HepG2 (cell line): ENCODE measurements around the gene TMEM95. TPM values are rescaled to one million over a fixed set of nuclear protein-coding genes. Genes with fewer than 3 reads are reported as not detected.

ENCODE experiments used
- AGO2 ChIP-seq: fragments of 200-400 bp; formaldehyde crosslinking; optimal IDR thresholded peaks from 2 replicates; pipeline ENCODE3; 2017; ENCODE audit warnings: mild to moderate bottlenecking, low read depth, low read length, moderate library complexity
- ATF1 ChIP-seq: IDR thresholded peaks from 2 replicates; pipeline ENCODE4 v1.6.1; 2016; ENCODE audit warnings: mild to moderate bottlenecking, control low read depth
- CC2D1A ChIP-seq: sonication (generic); formaldehyde crosslinking; IDR thresholded peaks from 2 replicates; pipeline ENCODE4 v1.8.1; 2023; ENCODE audit warnings: mild to moderate bottlenecking, missing genetic modification reagents
- CHD2 ChIP-seq: IDR thresholded peaks from 2 replicates; pipeline ENCODE4 v1.6.1; 2011; ENCODE audit warnings: low read depth, low read length, improper control_type of control experiment
- DPF2 ChIP-seq: sonication (generic); formaldehyde crosslinking; IDR thresholded peaks from 2 replicates; pipeline ENCODE4 v1.4.0; 2020; ENCODE audit warnings: mild to moderate bottlenecking, low read depth, missing genetic modification reagents, borderline replicate concordance
- HCFC1 ChIP-seq: fragments of 150-350 bp; IDR thresholded peaks from 2 replicates; pipeline ENCODE4 v1.6.1; 2014; ENCODE audit warnings: low read depth, low read length
- IRX3 ChIP-seq: sonication (generic); formaldehyde crosslinking; IDR thresholded peaks from 2 replicates; pipeline ENCODE4 v1.8.1; 2023; ENCODE audit warnings: mild to moderate bottlenecking, low read depth, missing genetic modification reagents, borderline replicate concordance
- KAT7 ChIP-seq: IDR thresholded peaks from 2 replicates; pipeline ENCODE4 v1.6.1; 2018; ENCODE audit warnings: borderline replicate concordance, missing compliant biosample characterization
- KAT8 ChIP-seq: IDR thresholded peaks from 2 replicates; pipeline ENCODE4 v1.6.1; 2016; ENCODE audit warnings: missing genetic modification reagents, missing compliant biosample characterization
- NFE2L2 ChIP-seq: fragments of 150-350 bp; IDR thresholded peaks from 2 replicates; pipeline ENCODE4 v1.6.1; 2014; ENCODE audit warnings: low read length
- NFKB2 ChIP-seq: sonication (generic); formaldehyde crosslinking; IDR thresholded peaks from 2 replicates; pipeline ENCODE4 v1.4.0; 2020; ENCODE audit warnings: missing genetic modification reagents, borderline replicate concordance
- PAWR ChIP-seq: sonication (generic); formaldehyde crosslinking; IDR thresholded peaks from 2 replicates; pipeline ENCODE4 v1.4.0; 2020; ENCODE audit warnings: missing genetic modification reagents, mild to moderate bottlenecking, borderline replicate concordance
- SYNCRIP ChIP-seq: fragments of 200-400 bp; formaldehyde crosslinking; IDR thresholded peaks from 2 replicates; pipeline ENCODE4 v1.6.1; 2018; ENCODE audit warnings: mild to moderate bottlenecking, low read depth, low read length; ENCODE audit not compliant: insufficient read depth
- TAF15 ChIP-seq: fragments of 200-400 bp; formaldehyde crosslinking; IDR thresholded peaks from one replicate; pipeline ENCODE4 v1.6.1; 2018; ENCODE audit warnings: mild to moderate bottlenecking, low read depth, low read length; ENCODE audit not compliant: poor library complexity, severe bottlenecking
- TCF7 ChIP-seq: sonication (generic); IDR thresholded peaks from 2 replicates; pipeline ENCODE4 v1.6.1; 2016; ENCODE audit warnings: antibody characterized with exemption, low read depth
- TRAFD1 ChIP-seq: sonication (generic); formaldehyde crosslinking; IDR thresholded peaks from 2 replicates; pipeline ENCODE4 v1.5.1; 2020; ENCODE audit warnings: missing genetic modification reagents, mild to moderate bottlenecking, borderline replicate concordance
- ZBTB3 ChIP-seq: sonication (generic); formaldehyde crosslinking; IDR thresholded peaks from 2 replicates; pipeline ENCODE4 v1.4.0; 2020; ENCODE audit warnings: low read depth, mild to moderate bottlenecking, moderate library complexity, missing genetic modification reagents, borderline replicate concordance
- ZNF205 ChIP-seq: IDR thresholded peaks from 2 replicates; pipeline ENCODE4 v1.6.1; 2018; ENCODE audit warnings: missing biosample characterization, missing genetic modification reagents
- ZNF264 ChIP-seq: sonication (generic); formaldehyde crosslinking; IDR thresholded peaks from 2 replicates; pipeline ENCODE4 v1.4.0; 2020; ENCODE audit warnings: missing genetic modification reagents
- ZNF501 ChIP-seq: sonication (generic); formaldehyde crosslinking; IDR thresholded peaks from 2 replicates; pipeline ENCODE4 v1.5.1; 2020; ENCODE audit warnings: mild to moderate bottlenecking, moderate library complexity, missing genetic modification reagents
- ZNF609 ChIP-seq: sonication (generic); formaldehyde crosslinking; IDR thresholded peaks from 2 replicates; pipeline ENCODE4 v1.4.0; 2020; ENCODE audit warnings: mild to moderate bottlenecking, missing genetic modification reagents, borderline replicate concordance
- ZNF615 ChIP-seq: sonication (generic); formaldehyde crosslinking; IDR thresholded peaks from 2 replicates; pipeline ENCODE4 v1.5.0; 2020; ENCODE audit warnings: mild to moderate bottlenecking, missing genetic modification reagents, borderline replicate concordance
- ZNF691 ChIP-seq: sonication (generic); formaldehyde crosslinking; IDR thresholded peaks from 2 replicates; pipeline ENCODE4 v1.4.0; 2020; ENCODE audit warnings: missing genetic modification reagents, low read depth, mild to moderate bottlenecking, borderline replicate concordance
- polyA plus RNA-seq, 8 experiments: library from polyadenylated mRNA; depleted of rRNA in 3 of 8; stranded (reverse) in 7 of 8; unstranded in 1 of 8; fragments of >200 nt; fragmentation: Illumina TruSeq in 4 of 8; extraction: Trizol in 4 of 8; gene quantifications; 2 replicates each; pipeline versions ENCODE4 v1.2.1 to v1.2.3, GENCODE V29; 2011 to 2016; ENCODE audit warnings: low read depth in 4 of 8, missing spikeins in 1 of 8, mixed read lengths in 1 of 8; ENCODE audit not compliant: insufficient read depth in 1 of 8
- total RNA-seq, 5 experiments: library from RNA; depleted of rRNA; stranded (reverse); fragments of >200 nt; fragmentation: Illumina TruSeq; extraction: Trizol; gene quantifications; 2 replicates each; pipeline ENCODE4 v1.2.3, GENCODE V29; 2016; ENCODE audit warnings: low read depth in 1 of 5

The TMEM95 gene
- total and polyA plus RNA-seq, 2 of the 13 experiments (the other 11 are each of a cell fraction or from before 2014, with no cell fraction given), result not detected

GRCh38 chr17:7314719-7315569, 40.0 kb upstream of the TMEM95 start, which contains the start of gene GPS2 (continued):
- TF ChIP-seq ZNF609 (CRISPR knock-in tag) (no peak), ZNF501 (peak; percentile 64; the same call in 1 of the 2 replicates), ZNF264 (CRISPR knock-in tag) (0 out of 2 replicates have a peak, but pooled peaks have one; percentile 58), PAWR (no peak), HCFC1 (peak; percentile 69), ZNF691 (CRISPR knock-in tag) (no peak), ZBTB3 (CRISPR knock-in tag) (no peak), SYNCRIP (no peak), IRX3 (CRISPR knock-in tag) (peak; percentile 85; the same call in 1 of the 2 replicates), NFKB2 (peak; percentile 75; the same call in 1 of the 2 replicates), CC2D1A (no peak), ZNF205 (CRISPR knock-in tag) (peak; percentile 84), CHD2 (peak; percentile 30; the same call in 1 of the 2 replicates), TRAFD1 (CRISPR knock-in tag) (no peak), TCF7 (no peak; the same call in 1 of the 2 replicates), DPF2 (CRISPR knock-in tag) (no peak), NFE2L2 (no peak), AGO2 (peak; percentile 84), ATF1 (CRISPR knock-in tag) (peak; percentile 89), KAT7 (CRISPR knock-in tag) (peak; percentile 95; the same call in 1 of the 2 replicates), ZNF615 (CRISPR knock-in tag) (no peak), TAF15 (no peak), KAT8 (CRISPR knock-in tag) (peak; percentile 99)
